OCI-LY3 (cell line): Measurements from ENCODE around the gene FHOD1.

Experiments
- CTCF ChIP-seq: fragments of 200-600, 300-600 bp; sonication (generic); IDR thresholded peaks from 2 replicates; pipeline ENCODE4 v1.5.1; 2014; ENCODE audit warnings: antibody characterized with exemption, low read length, low read depth
- EZH2phosphoT487 ChIP-seq: fragments of 200-600 bp; shearing (Covaris generic); IDR thresholded peaks from 2 replicates; pipeline ENCODE4 v1.6.1; 2018; ENCODE audit warnings: antibody characterized with exemption, mixed run types, low read depth

GRCh38 chr16:67271446-67271845 lies 24.2 kb upstream of the FHOD1 start:
- TF ChIP-seq CTCF (no peak), EZH2phosphoT487 (no peak)
